ENCODE results near the gene ATP1B2.
A peak's percentile ranks its signal among the peaks of the same experiment; 100 is the strongest.

ATP1B2 gene

DNA sequence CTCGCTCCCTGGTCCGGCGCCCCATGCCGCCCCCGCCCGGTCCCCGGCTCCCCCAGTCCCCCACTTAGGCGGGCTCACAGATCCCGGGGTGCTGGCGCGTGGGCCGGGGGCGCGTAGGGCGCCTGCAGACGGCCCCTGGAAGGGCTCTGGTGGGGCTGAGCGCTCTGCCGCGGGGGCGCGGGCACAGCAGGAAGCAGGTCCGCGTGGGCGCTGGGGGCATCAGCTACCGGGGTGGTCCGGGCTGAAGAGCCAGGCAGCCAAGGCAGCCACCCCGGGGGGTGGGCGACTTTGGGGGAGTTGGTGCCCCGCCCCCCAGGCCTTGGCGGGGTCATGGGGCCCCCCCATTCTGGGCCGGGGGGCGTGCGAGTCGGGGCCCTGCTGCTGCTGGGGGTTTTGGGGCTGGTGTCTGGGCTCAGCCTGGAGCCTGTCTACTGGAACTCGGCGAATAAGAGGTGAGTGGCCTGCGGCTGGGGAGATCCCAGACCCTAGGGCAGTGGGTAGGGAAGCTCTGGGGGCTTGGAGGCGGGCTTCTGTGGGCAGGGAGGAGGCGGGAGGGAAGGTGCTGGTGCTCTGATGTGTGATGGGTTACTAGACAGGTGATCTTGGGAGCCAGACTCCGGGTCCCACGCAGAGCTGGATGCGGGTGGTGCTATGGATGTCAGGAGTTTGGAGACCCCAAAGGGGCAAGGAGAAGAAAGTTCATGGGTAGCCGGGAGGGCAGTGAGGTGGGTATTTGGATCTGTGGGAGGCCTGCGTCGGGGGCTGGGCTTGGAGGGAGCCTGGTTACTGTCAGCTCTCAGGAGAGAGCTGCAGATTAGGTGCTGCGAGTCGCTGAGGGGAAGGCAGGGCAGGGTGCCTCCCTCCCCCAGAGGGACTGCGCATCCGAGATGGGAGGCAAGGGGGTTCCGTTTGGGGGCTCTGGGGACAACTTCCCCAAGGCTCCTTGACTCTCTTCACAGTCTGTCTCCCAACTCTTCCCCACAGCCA lies 54.8 kb downstream of the ATP1B2 start:
- TF ChIP-seq, protein P1, sequence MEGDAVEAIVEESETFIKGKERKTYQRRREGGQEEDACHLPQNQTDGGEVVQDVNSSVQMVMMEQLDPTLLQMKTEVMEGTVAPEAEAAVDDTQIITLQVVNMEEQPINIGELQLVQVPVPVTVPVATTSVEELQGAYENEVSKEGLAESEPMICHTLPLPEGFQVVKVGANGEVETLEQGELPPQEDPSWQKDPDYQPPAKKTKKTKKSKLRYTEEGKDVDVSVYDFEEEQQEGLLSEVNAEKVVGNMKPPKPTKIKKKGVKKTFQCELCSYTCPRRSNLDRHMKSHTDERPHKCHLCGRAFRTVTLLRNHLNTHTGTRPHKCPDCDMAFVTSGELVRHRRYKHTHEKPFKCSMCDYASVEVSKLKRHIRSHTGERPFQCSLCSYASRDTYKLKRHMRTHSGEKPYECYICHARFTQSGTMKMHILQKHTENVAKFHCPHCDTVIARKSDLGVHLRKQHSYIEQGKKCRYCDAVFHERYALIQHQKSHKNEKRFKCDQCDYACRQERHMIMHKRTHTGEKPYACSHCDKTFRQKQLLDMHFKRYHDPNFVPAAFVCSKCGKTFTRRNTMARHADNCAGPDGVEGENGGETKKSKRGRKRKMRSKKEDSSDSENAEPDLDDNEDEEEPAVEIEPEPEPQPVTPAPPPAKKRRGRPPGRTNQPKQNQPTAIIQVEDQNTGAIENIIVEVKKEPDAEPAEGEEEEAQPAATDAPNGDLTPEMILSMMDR (conservative IDR thresholded peaks at IDR 0.05; ENCODE audit: low read length): no peak
- DNase-seq (ENCODE audit: low read depth): no peak
- peak overlapping the region; percentile 63 for H3K4me3 ChIP-seq (ENCODE audit: low read length)

DNA sequence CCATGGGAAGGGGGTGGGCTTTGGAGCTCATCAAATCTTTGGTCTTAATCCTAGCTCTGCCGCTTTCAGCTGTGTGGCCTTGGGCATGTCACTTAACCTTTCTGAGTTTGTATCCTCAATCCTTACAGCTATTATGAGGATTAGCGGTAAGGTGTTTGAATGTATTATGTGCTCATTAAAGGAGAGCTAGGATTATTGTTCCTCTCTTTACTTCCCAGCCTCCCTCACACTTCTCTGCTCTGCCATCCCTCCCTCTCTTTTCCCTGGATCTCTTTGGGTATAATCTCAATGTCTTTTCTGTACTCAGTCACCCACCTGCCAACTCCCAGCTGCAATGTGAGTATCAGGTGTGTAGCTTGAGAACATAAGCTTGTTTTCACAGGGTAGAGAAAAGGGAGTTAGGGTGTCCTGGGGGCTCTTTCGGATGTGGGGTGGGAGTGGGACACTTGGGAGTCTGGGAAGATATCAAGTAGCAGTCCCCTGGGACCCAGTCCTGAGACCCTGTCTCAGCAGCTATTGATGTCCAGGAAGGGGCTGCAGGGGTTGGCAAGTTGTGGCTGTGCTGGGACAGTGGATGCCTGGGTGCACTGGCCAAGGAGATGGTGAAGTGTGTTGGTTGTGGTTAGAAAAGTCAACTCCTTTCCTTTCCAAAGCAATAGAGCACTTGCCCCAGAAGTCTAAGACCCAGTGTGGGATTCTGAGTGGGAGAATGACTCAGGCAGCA lies 56.1 kb downstream of the ATP1B2 start:
- DNase-seq (ENCODE audit: low read depth): no peak
- no peak overlapping the region for H3K4me3 ChIP-seq (ENCODE audit: low read length)
- TF ChIP-seq, protein P1 (conservative IDR thresholded peaks at IDR 0.05; ENCODE audit: low read length): no peak

All from AG10803 (cell line).